Mesendoderm (in vitro differentiated cells): ENCODE data around the gene ADAT2.
A peak's percentile ranks its signal among the peaks of the same experiment; 100 is the strongest.

Experiments used
- DNase-seq: peaks from one replicate; pipeline ENCODE4 v3.0.0; 2013
- H2AK5ac ChIP-seq: 2 replicates; pipeline ENCODE4 v1.6.1; 2013; ENCODE audit warnings: low read length, inconsistent platforms
- H2BK120ac ChIP-seq: 2 replicates; pipeline ENCODE4 v1.6.1; 2013; ENCODE audit warnings: low read depth, mild to moderate bottlenecking, low read length, moderate library complexity, mixed read lengths
- H2BK15ac ChIP-seq: replicated peaks from 2 replicates; pipeline ENCODE4 v1.6.1; 2013; ENCODE audit warnings: low read depth, mild to moderate bottlenecking, moderate library complexity
- H2BK5ac ChIP-seq: 2 replicates; pipeline ENCODE4 v1.6.1; 2013; ENCODE audit warnings: low read length, inconsistent platforms
- H3K18ac ChIP-seq: 2 replicates; pipeline ENCODE4 v1.6.1; 2013; ENCODE audit warnings: mild to moderate bottlenecking, low read length, mixed read lengths
- H3K23ac ChIP-seq: one replicate; pipeline ENCODE4 v1.6.1; 2013; ENCODE audit warnings: low read length
- H3K27ac ChIP-seq: 2 replicates; pipeline ENCODE4 v1.5.1; 2013; ENCODE audit warnings: low read depth, mild to moderate bottlenecking, inconsistent platforms, low read length, moderate library complexity
- H3K27me3 ChIP-seq: 2 replicates; pipeline ENCODE4 v1.6.1; 2013; ENCODE audit warnings: low read length, control low read depth, mild to moderate bottlenecking, inconsistent platforms; ENCODE audit not compliant: insufficient read depth, poor library complexity
- H3K36me3 ChIP-seq: 2 replicates; pipeline ENCODE4 v1.6.1; 2013; ENCODE audit warnings: low read length, inconsistent platforms; ENCODE audit not compliant: control insufficient read depth, insufficient read depth
- H3K4ac ChIP-seq: one replicate; pipeline ENCODE4 v1.6.1; 2013; ENCODE audit warnings: low read depth, mild to moderate bottlenecking, low read length, moderate library complexity
- H3K4me1 ChIP-seq: 2 replicates; pipeline ENCODE4 v1.6.1; 2013; ENCODE audit warnings: low read depth, low read length, inconsistent platforms; ENCODE audit not compliant: control insufficient read depth
- H3K4me2 ChIP-seq: 2 replicates; pipeline ENCODE4 v1.6.1; 2013; ENCODE audit warnings: low read length
- H3K4me3 ChIP-seq: 2 replicates; pipeline ENCODE4 v1.5.1; 2013; ENCODE audit warnings: mild to moderate bottlenecking, low read length
- H3K56ac ChIP-seq: one replicate; pipeline ENCODE4 v1.6.1; 2013; ENCODE audit warnings: low read length
- H3K79me1 ChIP-seq: 2 replicates; pipeline ENCODE4 v1.6.1; 2013; ENCODE audit warnings: low read length, inconsistent platforms
- H3K79me2 ChIP-seq: 2 replicates; pipeline ENCODE4 v1.6.1; 2013; ENCODE audit warnings: mild to moderate bottlenecking, low read length; ENCODE audit not compliant: control insufficient read depth, insufficient read depth
- H3K9ac ChIP-seq: 2 replicates; pipeline ENCODE4 v1.6.1; 2013; ENCODE audit warnings: low read length, inconsistent platforms
- H4K5ac ChIP-seq: one replicate; pipeline ENCODE4 v1.6.1; 2013; ENCODE audit warnings: low read length
- H4K8ac ChIP-seq: one replicate; pipeline ENCODE4 v1.6.1; 2013; ENCODE audit warnings: low read depth, mild to moderate bottlenecking, control low read depth, low read length, moderate library complexity
- WGBS: extraction: QIAGEN DNeasy Blood & Tissue Kit; methylation state at CpG from one replicate; pipeline ENCODE4 v1.1.7; 2013; ENCODE audit warnings: low lambda C conversion rate, missing lambda C conversion rate; ENCODE audit not compliant: insufficient coverage; ENCODE audit errors: extremely low coverage; 5-methylcytosine and 5-hydroxymethylcytosine counted together

ADAT2 gene

DNA sequence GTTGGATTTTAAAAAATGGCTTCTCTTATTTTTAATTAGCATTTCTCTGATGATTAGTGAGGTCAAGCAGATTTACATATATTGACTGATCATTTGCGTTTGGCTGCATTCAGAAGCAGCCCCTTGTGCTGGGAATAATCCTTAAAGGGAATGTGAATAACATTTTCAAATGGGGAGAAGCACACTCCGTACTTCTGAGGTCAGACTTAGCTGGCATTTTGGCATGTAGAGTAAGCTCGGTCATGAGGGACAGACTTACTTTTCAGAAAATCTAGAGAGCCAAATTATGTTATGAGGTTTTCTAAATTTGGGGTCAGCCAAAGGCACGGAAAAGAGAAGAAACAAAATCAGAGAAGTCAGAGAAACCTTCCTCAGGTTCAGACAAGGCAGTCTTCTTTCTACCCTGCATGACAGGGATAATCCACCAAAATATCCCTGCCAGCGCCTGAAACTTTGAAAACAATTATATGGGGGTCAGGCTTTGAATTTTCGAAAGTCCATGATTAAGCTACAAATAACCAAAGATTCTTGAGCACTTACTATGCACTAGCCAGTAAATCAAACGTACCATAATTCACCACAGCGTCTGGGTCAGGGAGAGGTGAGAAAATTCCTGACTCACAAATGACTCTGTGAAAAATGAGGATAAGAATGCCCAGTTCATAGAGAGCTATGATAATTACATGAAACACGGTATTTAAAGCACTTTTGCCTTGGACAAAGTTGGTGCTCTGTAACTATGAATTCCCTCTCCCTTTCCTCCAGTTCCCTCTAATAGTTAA, 44.9 kb downstream of the ADAT2 start:
- no peak overlapping the region for H3K56ac ChIP-seq
- no peaks in the 10 kb centered on the region for H3K36me3 ChIP-seq
- no peak overlapping the region for H2BK15ac ChIP-seq
- WGBS = no CpG with 5 or more reads among the region's 9 CpGs
- H3K23ac ChIP-seq = no peak overlapping the region
- no peaks in the 10 kb centered on the region for H3K79me2 ChIP-seq
- no peak overlapping the region for H3K4ac ChIP-seq
- H3K4me2 ChIP-seq = no peak overlapping the region
- peaks cover 4% of the 10 kb centered on the region for H3K4me1 ChIP-seq
- no peak overlapping the region for H3K4me3 ChIP-seq
- no peak overlapping the region for H2BK5ac ChIP-seq
- no peak overlapping the region for H3K18ac ChIP-seq
- no peaks in the 10 kb centered on the region for H3K79me1 ChIP-seq
- no peaks in the 10 kb centered on the region for H3K27me3 ChIP-seq
- no peak overlapping the region for H4K8ac ChIP-seq
- DNase-seq = no peak
- H2AK5ac ChIP-seq = no peak overlapping the region
- H4K5ac ChIP-seq = no peak overlapping the region
- no peak overlapping the region for H3K9ac ChIP-seq
- no peak overlapping the region for H3K27ac ChIP-seq
- H2BK120ac ChIP-seq = no peak overlapping the region

DNA sequence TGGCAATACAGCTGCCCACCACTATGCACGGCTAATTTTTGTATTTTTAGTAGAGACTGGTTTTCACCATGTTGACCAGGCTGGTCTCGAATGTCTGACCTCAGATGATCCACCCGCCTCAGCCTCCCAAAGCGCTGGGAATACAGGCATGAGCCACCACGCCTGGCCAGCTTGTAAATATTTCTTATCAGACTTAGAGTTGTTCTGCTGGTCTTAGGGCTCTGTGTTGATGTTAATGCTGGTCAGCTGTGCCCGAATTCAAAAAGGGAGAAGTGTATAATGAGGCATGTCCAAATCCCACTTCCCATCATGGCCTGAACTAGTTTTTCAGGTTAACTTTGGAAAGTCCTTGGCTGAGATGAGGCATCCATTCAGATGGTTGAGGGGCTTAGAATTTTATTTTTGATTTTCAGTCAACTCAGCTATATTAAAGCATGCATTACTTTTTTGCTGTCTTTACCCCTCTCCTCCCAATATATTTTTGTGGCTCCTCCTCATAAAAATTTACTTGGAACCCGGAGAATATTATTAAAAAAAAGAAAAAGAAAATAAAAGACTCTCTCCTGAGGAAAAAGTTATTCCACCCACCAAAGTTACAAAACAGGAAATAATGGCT, 47.7 kb downstream of the ADAT2 start:
- Histone ChIP-seq H2BK5ac (no peak overlapping the region), H3K56ac (no peak overlapping the region), H4K8ac (no peak overlapping the region), H3K79me1 (no peaks in the 10 kb centered on the region), H3K27ac (no peak overlapping the region), H3K18ac (no peak overlapping the region), H3K23ac (no peak overlapping the region), H3K4me3 (no peak overlapping the region), H4K5ac (no peak overlapping the region), H2BK120ac (no peak overlapping the region), H3K4me2 (no peak overlapping the region), H3K79me2 (no peaks in the 10 kb centered on the region), H3K4ac (no peak overlapping the region), H2BK15ac (no peak overlapping the region), H3K4me1 (peaks cover 5% of the 10 kb centered on the region), H3K9ac (no peak overlapping the region), H3K27me3 (no peaks in the 10 kb centered on the region), H3K36me3 (no peaks in the 10 kb centered on the region), H2AK5ac (no peak overlapping the region)
- no peak for DNase-seq
- WGBS = no CpG with 5 or more reads among the region's 7 CpGs

GRCh38 chr6:143401636-143402370, 48.7 kb downstream of the ADAT2 start:
- Histone ChIP-seq H3K27ac (no peak overlapping the region), H3K36me3 (no peaks in the 10 kb centered on the region), H3K79me1 (no peaks in the 10 kb centered on the region), H3K23ac (no peak overlapping the region), H3K56ac (no peak overlapping the region), H3K18ac (no peak overlapping the region), H2BK120ac (no peak overlapping the region), H3K4me2 (no peak overlapping the region), H2BK5ac (no peak overlapping the region), H4K8ac (no peak overlapping the region), H3K4me1 (peaks cover 10% of the 10 kb centered on the region), H2BK15ac (no peak overlapping the region), H3K79me2 (no peaks in the 10 kb centered on the region), H4K5ac (no peak overlapping the region), H3K27me3 (no peaks in the 10 kb centered on the region), H3K4me3 (no peak overlapping the region), H2AK5ac (no peak overlapping the region), H3K9ac (no peak overlapping the region), H3K4ac (no peak overlapping the region)
- no CpG with 5 or more reads among the region's 5 CpGs for whole genome bisulfite sequencing
- DNase-seq = peak; percentile 48

GRCh38 chr6:143401068-143401446, 49.4 kb downstream of the ADAT2 start:
- peaks cover 10% of the 10 kb centered on the region for H3K4me1 ChIP-seq
- H3K27me3 ChIP-seq = no peaks in the 10 kb centered on the region

DNA sequence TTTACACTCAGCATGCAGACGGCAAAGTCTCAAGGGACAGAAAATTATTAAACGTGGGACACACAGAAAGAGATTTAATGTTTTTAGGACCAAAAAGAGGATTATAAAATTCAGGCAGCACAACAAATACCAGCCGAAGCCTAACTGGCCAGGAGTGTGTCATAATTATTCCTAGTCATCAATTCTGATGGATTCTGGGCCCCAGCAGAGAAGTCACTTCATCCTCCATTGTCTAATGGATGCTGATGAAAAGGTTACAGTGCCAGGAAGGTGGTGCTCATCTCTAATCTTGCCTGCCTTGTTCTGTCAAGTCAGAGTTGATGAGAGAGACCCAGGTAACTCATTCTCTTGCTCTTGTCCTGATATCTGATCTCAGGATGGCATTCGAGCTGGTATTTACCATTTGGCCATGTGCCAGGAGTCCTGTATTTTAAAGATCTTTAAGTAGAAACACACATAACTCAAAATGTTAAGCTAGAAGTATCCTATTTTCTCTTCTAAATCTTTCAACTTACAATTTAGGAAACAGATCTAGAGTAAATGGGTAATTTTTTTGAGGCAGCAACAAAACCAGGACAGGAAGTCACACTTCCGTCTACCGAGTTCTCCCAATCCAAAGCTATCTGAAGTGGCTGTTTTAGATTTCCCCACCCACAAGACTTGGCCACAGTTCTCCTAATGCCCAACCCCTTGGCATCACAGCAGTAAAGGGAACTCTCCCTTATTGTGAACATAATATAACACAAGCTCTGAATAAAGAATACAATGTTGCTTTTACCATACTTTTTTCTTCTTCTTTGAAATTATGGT, 50.0 kb downstream of the ADAT2 start:
- H3K79me2 ChIP-seq = no peaks in the 10 kb centered on the region
- no peak overlapping the region for H3K4me3 ChIP-seq
- no peak overlapping the region for H2BK120ac ChIP-seq
- no peak overlapping the region for H2AK5ac ChIP-seq
- H3K36me3 ChIP-seq = no peaks in the 10 kb centered on the region
- H3K4ac ChIP-seq = no peak overlapping the region
- no peak overlapping the region for H4K8ac ChIP-seq
- H3K18ac ChIP-seq = no peak overlapping the region
- no peak overlapping the region for H3K4me2 ChIP-seq
- H3K27me3 ChIP-seq = no peaks in the 10 kb centered on the region
- no peak overlapping the region for H4K5ac ChIP-seq
- H3K27ac ChIP-seq = no peak overlapping the region
- no peaks in the 10 kb centered on the region for H3K79me1 ChIP-seq
- WGBS = no CpG with 5 or more reads among the region's 6 CpGs
- H3K9ac ChIP-seq = no peak overlapping the region
- H3K56ac ChIP-seq = no peak overlapping the region
- peaks cover 10% of the 10 kb centered on the region for H3K4me1 ChIP-seq
- H2BK15ac ChIP-seq = no peak overlapping the region
- no peak overlapping the region for H2BK5ac ChIP-seq
- no peak overlapping the region for H3K23ac ChIP-seq
- peak; percentile 25 for DNase-seq

More at GRCh38 chr6:143401068-143401446, 49.4 kb downstream of the ADAT2 start:
- DNase-seq = no peak
- H2BK15ac ChIP-seq = no peak overlapping the region
- no peak overlapping the region for H4K8ac ChIP-seq
- no peak overlapping the region for H4K5ac ChIP-seq
- H3K56ac ChIP-seq = no peak overlapping the region
- H3K79me1 ChIP-seq = no peaks in the 10 kb centered on the region
- H3K36me3 ChIP-seq = no peaks in the 10 kb centered on the region
- no peak overlapping the region for H3K27ac ChIP-seq
- no peak overlapping the region for H3K4me3 ChIP-seq
- H2BK120ac ChIP-seq = no peak overlapping the region
- H2BK5ac ChIP-seq = no peak overlapping the region
- no peak overlapping the region for H3K4me2 ChIP-seq
- H2AK5ac ChIP-seq = no peak overlapping the region
- no peak overlapping the region for H3K23ac ChIP-seq
- H3K79me2 ChIP-seq = no peaks in the 10 kb centered on the region
- H3K18ac ChIP-seq = no peak overlapping the region
- H3K9ac ChIP-seq = no peak overlapping the region
- no peak overlapping the region for H3K4ac ChIP-seq
- WGBS = no CpG with 5 or more reads among the region's 1 CpG
